A673 (cell line): Measurements from ENCODE around the gene RASD1.
"Not testable (repeated sequence)": the region's sequence is repeated elsewhere in the genome, so short reads cannot be mapped to it uniquely, and the experiment has no call there.

Source experiments
- EZH2 ChIP-seq: fragments of 200-600 bp; sonication (generic); IDR thresholded peaks from 2 replicates; pipeline ENCODE4 v1.6.1; 2017; ENCODE audit warnings: borderline replicate concordance, low read depth, mild to moderate bottlenecking, mixed read lengths, antibody characterized with exemption, low read length; ENCODE audit not compliant: poor library complexity, severe bottlenecking
- TF ChIP-seq, protein P1 (sequence below): fragments of 300-800, 200-600 bp; sonication (generic); conservative IDR thresholded peaks from 2 replicates; pipeline ENCODE4 v1.5.1; 2017; ENCODE audit warnings: low read depth, mild to moderate bottlenecking, antibody characterized with exemption, low read length, moderate library complexity, mixed read lengths

DNA sequence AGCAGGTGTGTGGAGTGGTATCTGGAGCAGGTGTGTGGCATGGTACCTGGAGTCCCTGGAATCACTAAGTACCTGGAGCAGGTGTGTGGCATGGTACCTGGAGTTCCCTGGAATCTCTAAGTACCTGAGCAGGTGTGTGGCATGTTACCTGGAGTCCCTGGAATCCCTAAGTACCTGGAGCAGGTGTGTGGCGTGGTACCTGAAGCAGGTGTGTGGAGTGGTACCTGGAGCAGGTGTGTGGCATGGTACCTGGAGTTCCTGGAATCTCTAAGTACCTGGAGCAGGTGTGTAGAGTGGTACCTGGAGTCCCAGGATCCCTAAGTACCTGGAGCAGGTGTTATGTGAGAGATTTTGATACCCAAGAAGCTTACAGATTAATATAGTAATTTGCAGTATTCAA lies 41.5 kb downstream of the RASD1 start:
- TF ChIP-seq, protein P1, sequence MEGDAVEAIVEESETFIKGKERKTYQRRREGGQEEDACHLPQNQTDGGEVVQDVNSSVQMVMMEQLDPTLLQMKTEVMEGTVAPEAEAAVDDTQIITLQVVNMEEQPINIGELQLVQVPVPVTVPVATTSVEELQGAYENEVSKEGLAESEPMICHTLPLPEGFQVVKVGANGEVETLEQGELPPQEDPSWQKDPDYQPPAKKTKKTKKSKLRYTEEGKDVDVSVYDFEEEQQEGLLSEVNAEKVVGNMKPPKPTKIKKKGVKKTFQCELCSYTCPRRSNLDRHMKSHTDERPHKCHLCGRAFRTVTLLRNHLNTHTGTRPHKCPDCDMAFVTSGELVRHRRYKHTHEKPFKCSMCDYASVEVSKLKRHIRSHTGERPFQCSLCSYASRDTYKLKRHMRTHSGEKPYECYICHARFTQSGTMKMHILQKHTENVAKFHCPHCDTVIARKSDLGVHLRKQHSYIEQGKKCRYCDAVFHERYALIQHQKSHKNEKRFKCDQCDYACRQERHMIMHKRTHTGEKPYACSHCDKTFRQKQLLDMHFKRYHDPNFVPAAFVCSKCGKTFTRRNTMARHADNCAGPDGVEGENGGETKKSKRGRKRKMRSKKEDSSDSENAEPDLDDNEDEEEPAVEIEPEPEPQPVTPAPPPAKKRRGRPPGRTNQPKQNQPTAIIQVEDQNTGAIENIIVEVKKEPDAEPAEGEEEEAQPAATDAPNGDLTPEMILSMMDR, result not testable (repeated sequence)
- TF ChIP-seq EZH2, result not testable (repeated sequence)
